Mucosa of stomach (tissue), 1 donor: Measurements from ENCODE around the gene PCED1B.

Experiments
- H3K27me3 ChIP-seq: one replicate; pipeline ENCODE4 v1.7.0; 2013; ENCODE audit warnings: mild to moderate bottlenecking, low read length; ENCODE audit not compliant: control insufficient read depth, insufficient read depth
- H3K36me3 ChIP-seq: one replicate; pipeline ENCODE4 v1.7.0; 2013; ENCODE audit warnings: low read length; ENCODE audit not compliant: control insufficient read depth, insufficient read depth
- H3K4me1 ChIP-seq: one replicate; pipeline ENCODE4 v1.7.0; 2013; ENCODE audit warnings: mild to moderate bottlenecking, low read length; ENCODE audit not compliant: control insufficient read depth, insufficient read depth
- H3K4me3 ChIP-seq: one replicate; pipeline ENCODE4 v1.7.0; 2013; ENCODE audit warnings: low read length
- H3K9ac ChIP-seq: one replicate; pipeline ENCODE4 v1.7.0; 2013; ENCODE audit warnings: mild to moderate bottlenecking, low read length, moderate library complexity
- H3K9me3 ChIP-seq: one replicate; pipeline ENCODE4 v1.7.0; 2013; ENCODE audit warnings: mild to moderate bottlenecking, low read length, moderate library complexity; ENCODE audit not compliant: control insufficient read depth
- donor health status: Pancreatic carcinoma.

The PCED1B gene

DNA sequence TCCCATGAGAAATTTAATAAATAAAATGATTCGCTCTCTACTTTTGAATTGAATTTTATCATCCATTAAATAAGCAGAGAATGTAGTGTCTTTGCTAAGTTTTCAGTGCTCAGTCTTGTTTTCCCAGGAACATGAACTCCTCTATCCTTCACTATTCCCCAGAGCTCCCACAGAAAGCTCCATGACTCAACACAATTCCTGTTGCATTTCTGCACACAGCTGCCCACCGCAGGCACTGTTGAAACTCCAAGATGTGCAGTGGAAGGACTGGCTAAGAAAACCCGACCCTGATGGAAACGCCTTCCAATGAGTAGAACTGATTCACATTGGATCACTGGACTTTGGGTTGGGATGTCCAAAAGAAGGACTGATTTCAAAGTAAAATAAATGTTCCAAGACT is 202.8 kb downstream of the PCED1B start:
- peaks cover 10% of the 10 kb centered on the region for H3K4me1 ChIP-seq
- H3K36me3 ChIP-seq: no peaks in the 10 kb centered on the region
- no peak overlapping the region for H3K9ac ChIP-seq
- no peaks in the 10 kb centered on the region for H3K9me3 ChIP-seq
- H3K4me3 ChIP-seq: no peak overlapping the region
- no peaks in the 10 kb centered on the region for H3K27me3 ChIP-seq
